SJCRH30 (cell line): Measurements from ENCODE around the gene DAB2. TPM values are rescaled to one million over a fixed set of nuclear protein-coding genes. Genes with fewer than 3 reads are reported as not detected.

ENCODE experiments used
- DNase-seq, 2 experiments: peaks; one replicate each; pipeline ENCODE4 v3.0.0-alpha.2; 2015 to 2020
- H3K27ac ChIP-seq: fragments of 250-450 bp; sonication (Bioruptor Pico); 2 replicates; pipeline ENCODE4 v1.5.1; 2020; ENCODE audit warnings: mild to moderate bottlenecking, moderate library complexity
- H3K27me3 ChIP-seq: fragments of 250-450 bp; sonication (Bioruptor Pico); 2 replicates; pipeline ENCODE4 v1.5.1; 2020; ENCODE audit warnings: mild to moderate bottlenecking, moderate library complexity
- H3K36me3 ChIP-seq: fragments of 250-450 bp; sonication (Bioruptor Pico); 2 replicates; pipeline ENCODE4 v1.5.1; 2020; ENCODE audit warnings: mild to moderate bottlenecking, moderate library complexity
- H3K4me1 ChIP-seq: fragments of 250-450 bp; sonication (Bioruptor Pico); 2 replicates; pipeline ENCODE4 v1.5.1; 2020; ENCODE audit warnings: mild to moderate bottlenecking, moderate library complexity
- H3K4me3 ChIP-seq: fragments of 250-450 bp; sonication (Bioruptor Pico); 2 replicates; pipeline ENCODE4 v1.5.1; 2020; ENCODE audit warnings: mild to moderate bottlenecking, moderate library complexity
- H3K9me3 ChIP-seq: fragments of 250-450 bp; sonication (Bioruptor Pico); replicated peaks from 2 replicates; pipeline ENCODE4 v1.5.1; 2020; ENCODE audit warnings: mild to moderate bottlenecking, moderate library complexity
- total RNA-seq: library from RNA; depleted of rRNA; stranded (reverse); fragments of >200 nt; shearing (Covaris generic); gene quantifications from 2 replicates; pipeline ENCODE4 v1.2.3, GENCODE V29; 2014

DAB2 gene
- total RNA-seq, 1 experiment from 2014 or later: 19.1 TPM

- no peaks in the 10 kb centered on the region for H3K27me3 ChIP-seq
- H3K36me3 ChIP-seq: no peaks in the 10 kb centered on the region
- no peaks in the 10 kb centered on the region for H3K9me3 ChIP-seq
- no peak overlapping the region for H3K4me3 ChIP-seq
- no peak for DNase-seq
- H3K4me1 ChIP-seq: no peaks in the 10 kb centered on the region
- H3K27ac ChIP-seq: no peak overlapping the region
These were observed 15.6 kb upstream of the DAB2 start for GRCh38 chr5:39440192-39440957.

- H3K27me3 ChIP-seq: no peaks in the 10 kb centered on the region
These were observed 14.9 kb upstream of the DAB2 start for GRCh38 chr5:39439582-39440162.

GRCh38 chr5:39437467-39437866 is 12.7 kb upstream of the DAB2 start:
- no peak overlapping the region for H3K4me3 ChIP-seq
- no peak for DNase-seq
- no peaks in the 10 kb centered on the region for H3K36me3 ChIP-seq
- H3K9me3 ChIP-seq: no peaks in the 10 kb centered on the region
- no peak overlapping the region for H3K27ac ChIP-seq
- no peaks in the 10 kb centered on the region for H3K4me1 ChIP-seq
- H3K27me3 ChIP-seq: no peaks in the 10 kb centered on the region

More at GRCh38 chr5:39439582-39440162, 14.9 kb upstream of the DAB2 start:
- DNase-seq: no peak
- Histone ChIP-seq H3K9me3 (no peaks in the 10 kb centered on the region), H3K4me1 (no peaks in the 10 kb centered on the region), H3K4me3 (no peak overlapping the region), H3K27ac (no peak overlapping the region), H3K36me3 (no peaks in the 10 kb centered on the region)

GRCh38 chr5:39433848-39434247 is 9.1 kb upstream of the DAB2 start:
- Histone ChIP-seq H3K9me3 (no peaks in the 10 kb centered on the region), H3K36me3 (no peaks in the 10 kb centered on the region), H3K4me1 (no peaks in the 10 kb centered on the region), H3K4me3 (no peak overlapping the region), H3K27me3 (no peaks in the 10 kb centered on the region), H3K27ac (no peak overlapping the region)
- no peak for DNase-seq

GRCh38 chr5:39432696-39433530 is 8.1 kb upstream of the DAB2 start:
- Histone ChIP-seq H3K4me3 (no peak overlapping the region), H3K9me3 (no peaks in the 10 kb centered on the region), H3K36me3 (no peaks in the 10 kb centered on the region), H3K4me1 (peaks cover 1% of the 10 kb centered on the region; the same call in 1 of the 2 replicates), H3K27me3 (no peaks in the 10 kb centered on the region), H3K27ac (no peak overlapping the region)
- no peak for DNase-seq

GRCh38 chr5:39430461-39430860 is 5.7 kb upstream of the DAB2 start:
- H3K27ac ChIP-seq: no peak overlapping the region
- no peak overlapping the region for H3K4me3 ChIP-seq
- H3K27me3 ChIP-seq: no peaks in the 10 kb centered on the region
- H3K36me3 ChIP-seq: no peaks in the 10 kb centered on the region
- peaks cover 11% of the 10 kb centered on the region; the same call in 1 of the 2 replicates for H3K4me1 ChIP-seq
- DNase-seq: no peak
- no peaks in the 10 kb centered on the region for H3K9me3 ChIP-seq

GRCh38 chr5:39428640-39429039 is 3.9 kb upstream of the DAB2 start:
- H3K9me3 ChIP-seq: no peaks in the 10 kb centered on the region
- DNase-seq: no peak
- H3K27ac ChIP-seq: no peak overlapping the region
- no peak overlapping the region for H3K4me3 ChIP-seq
- H3K27me3 ChIP-seq: no peaks in the 10 kb centered on the region
- H3K4me1 ChIP-seq: peaks cover 12% of the 10 kb centered on the region
- H3K36me3 ChIP-seq: no peaks in the 10 kb centered on the region

- peaks cover 15% of the 10 kb centered on the region for H3K4me1 ChIP-seq
- H3K27ac ChIP-seq: peak overlapping the region; percentile 69; the same call in 1 of the 2 replicates
- H3K4me3 ChIP-seq: peak overlapping the region; percentile 58; the same call in 1 of the 2 replicates
- H3K27me3 ChIP-seq: no peaks in the 10 kb centered on the region
- no peak for DNase-seq
- no peaks in the 10 kb centered on the region for H3K9me3 ChIP-seq
- no peaks in the 10 kb centered on the region for H3K36me3 ChIP-seq
These were observed 2.9 kb upstream of the DAB2 start for GRCh38 chr5:39427633-39428032.

- H3K27me3 ChIP-seq: no peaks in the 10 kb centered on the region
- H3K4me3 ChIP-seq: peak overlapping the region; percentile 58
- peak; percentile 17 to 37 for DNase-seq
- H3K36me3 ChIP-seq: no peaks in the 10 kb centered on the region
- H3K27ac ChIP-seq: peak overlapping the region; percentile 69
- peaks cover 15% of the 10 kb centered on the region for H3K4me1 ChIP-seq
- H3K9me3 ChIP-seq: no peaks in the 10 kb centered on the region
These were observed 2.4 kb upstream of the DAB2 start for GRCh38 chr5:39427229-39427628.

- peak overlapping the region; percentile 58 for H3K4me3 ChIP-seq
- H3K36me3 ChIP-seq: no peaks in the 10 kb centered on the region
- no peaks in the 10 kb centered on the region for H3K9me3 ChIP-seq
- H3K27ac ChIP-seq: peak overlapping the region; percentile 69
- DNase-seq: peak in 1 of 2 experiments; percentile 16
- no peaks in the 10 kb centered on the region for H3K27me3 ChIP-seq
- H3K4me1 ChIP-seq: peaks cover 15% of the 10 kb centered on the region
These were observed 1.9 kb upstream of the DAB2 start for GRCh38 chr5:39426746-39427105.

- H3K27me3 ChIP-seq: no peaks in the 10 kb centered on the region
- H3K4me3 ChIP-seq: peak overlapping the region; percentile 58
- peak; percentile 50 to 58 for DNase-seq
- H3K4me1 ChIP-seq: peaks cover 15% of the 10 kb centered on the region
- no peaks in the 10 kb centered on the region for H3K36me3 ChIP-seq
- peak overlapping the region; percentile 69 for H3K27ac ChIP-seq
- H3K9me3 ChIP-seq: no peaks in the 10 kb centered on the region
These were observed 1.4 kb upstream of the DAB2 start for GRCh38 chr5:39426051-39426745.

GRCh38 chr5:39423331-39423751 is 1.4 kb downstream of the DAB2 start:
- DNase-seq: peak in 1 of 2 experiments; percentile 22
- Histone ChIP-seq H3K9me3 (no peaks in the 10 kb centered on the region), H3K27me3 (no peaks in the 10 kb centered on the region)

GRCh38 chr5:39422728-39423285 is 2.0 kb downstream of the DAB2 start:
- Histone ChIP-seq H3K4me1 (peaks cover 19% of the 10 kb centered on the region), H3K36me3 (no peaks in the 10 kb centered on the region), H3K27ac (no peak overlapping the region), H3K9me3 (no peaks in the 10 kb centered on the region), H3K4me3 (no peak overlapping the region), H3K27me3 (no peaks in the 10 kb centered on the region)
- no peak for DNase-seq

More at GRCh38 chr5:39423331-39423751, 1.4 kb downstream of the DAB2 start:
- Histone ChIP-seq H3K4me3 (peak overlapping the region; percentile 58), H3K27ac (peak overlapping the region; percentile 69; the same call in 1 of the 2 replicates), H3K36me3 (no peaks in the 10 kb centered on the region), H3K4me1 (peaks cover 21% of the 10 kb centered on the region)

GRCh38 chr5:39422036-39422606 is 2.7 kb downstream of the DAB2 start:
- Histone ChIP-seq H3K4me1 (peaks cover 12% of the 10 kb centered on the region), H3K9me3 (no peaks in the 10 kb centered on the region), H3K27ac (no peak overlapping the region), H3K36me3 (no peaks in the 10 kb centered on the region), H3K27me3 (no peaks in the 10 kb centered on the region), H3K4me3 (no peak overlapping the region)
- DNase-seq: no peak
